Measurements from ENCODE around the gene SMIM14. TPM values are rescaled to one million over a fixed set of nuclear protein-coding genes. Genes with fewer than 3 reads are reported as not detected.

Gene SMIM14
- total and polyA plus RNA-seq, 2 of the 8 experiments (the other 6 are each of a cell fraction or from before 2014, with no cell fraction given), result 29.1 to 31.0 TPM

- DNase-seq (ENCODE audit: low read depth in 1 of 2, low spot score in 2 of 2) (no peak), FAIRE-seq (no peak)
- no peaks in the 10 kb centered on the region for H3K36me3 ChIP-seq (ENCODE audit: control insufficient read depth in 2 of 4, insufficient read depth in 4 of 4, low read length in 3 of 4)
- no peak overlapping the region for H3K9ac ChIP-seq (replicated peaks in 1 of 4; ENCODE audit: extremely low read depth in 1 of 4, low read depth in 3 of 4, low read length in 3 of 4)
- H3K23ac ChIP-seq (ENCODE audit: insufficient read length), result no peak overlapping the region
- H3K18ac ChIP-seq (ENCODE audit: extremely low read depth, low read length), result no peak overlapping the region
- H3K23me2 ChIP-seq (ENCODE audit: low read depth, low read length), result no peaks in the 10 kb centered on the region
- H3K4ac ChIP-seq (replicated peaks; ENCODE audit: insufficient read length, low read depth, low read length), result no peak overlapping the region
- H2AFZ ChIP-seq (ENCODE audit: low read length), result no peak overlapping the region
- peaks cover 0 to 1% of the 10 kb centered on the region in 2 experiments for H4K20me1 ChIP-seq (replicated peaks in 1 of 2; ENCODE audit: control insufficient read depth in 1 of 2, insufficient read depth in 2 of 2, low read length in 2 of 2)
- H3K79me2 ChIP-seq (ENCODE audit: control insufficient read depth in 1 of 2, insufficient read depth in 2 of 2, low read length in 2 of 2), result no peaks in the 10 kb centered on the region
- no peak overlapping the region for H2BK20ac ChIP-seq (ENCODE audit: low read length)
- no peak overlapping the region for H2BK120ac ChIP-seq (replicated peaks; ENCODE audit: low read depth, low read length)
- H4K5ac ChIP-seq (ENCODE audit: insufficient read length, low read depth, low read length), result no peak overlapping the region
- no peaks in the 10 kb centered on the region for H3K79me1 ChIP-seq (ENCODE audit: low read depth, low read length)
- no peak overlapping the region for H2AK5ac ChIP-seq (ENCODE audit: low read depth, low read length)
- no peak overlapping the region for H2BK12ac ChIP-seq (ENCODE audit: low read depth, low read length)
- H3K27me3 ChIP-seq (replicated peaks in 1 of 4; ENCODE audit: control insufficient read depth in 3 of 4, extremely low read depth in 1 of 4, insufficient read depth in 3 of 4, low read length in 3 of 4), result no peaks in the 10 kb centered on the region
- no peak overlapping the region for H3K56ac ChIP-seq (replicated peaks; ENCODE audit: insufficient read length, low read depth, low read length)
- H2BK15ac ChIP-seq (ENCODE audit: low read length), result no peak overlapping the region
- no peaks in the 10 kb centered on the region for H3K9me3 ChIP-seq (ENCODE audit: insufficient read depth in 2 of 2, low read depth in 1 of 2, low read length in 1 of 2)
- no peak overlapping the region for H4K91ac ChIP-seq (replicated peaks; ENCODE audit: insufficient read length, low read length)
- H3K4me1 ChIP-seq (replicated peaks in 1 of 4; ENCODE audit: control insufficient read depth in 3 of 4, insufficient read depth in 4 of 4, low read length in 3 of 4), result peaks cover 0 to 9% (median 5%) of the 10 kb centered on the region in 4 experiments; a peak in 4 of 7 replicates
- no peak overlapping the region for H3K14ac ChIP-seq (ENCODE audit: insufficient read length)
- TF ChIP-seq EZH2 (IDR thresholded peaks at IDR 0.05; ENCODE audit: low read depth, low read length, severe bottlenecking), result no peak
- TF ChIP-seq SIN3A (conservative IDR thresholded peaks at IDR 0.05 in 1 of 2, IDR thresholded peaks at IDR 0.05 in 1 of 2; ENCODE audit: low read depth in 1 of 2, low read length in 2 of 2), result no peak
- TF ChIP-seq SIRT6 (IDR thresholded peaks at IDR 0.05; ENCODE audit: low read length), result no peak
- no peak for TF ChIP-seq EP300 (IDR thresholded peaks at IDR 0.05; ENCODE audit: borderline replicate concordance in 1 of 2, low read depth in 2 of 2, low read length in 2 of 2)
- no peak for TF ChIP-seq EGR1 (IDR thresholded peaks at IDR 0.05; ENCODE audit: borderline replicate concordance, low read depth, low read length)
- ChIA-PET POLR2A (ENCODE audit: partially characterized antibody) (interaction anchor here (0.8 to 1.5 kb wide), 7 partner anchors 9 to 167 kb away, joined by 3 to 6 read pairs (median 3); partner anchors contain the start of gene UGDH), CTCF (ENCODE audit: partially characterized antibody) (interaction anchor here (1.0 to 1.1 kb wide), 2 partner anchors 23 to 73 kb away, joined by 4 read pairs; no protein-coding TSS in a partner anchor)
- H4K8ac ChIP-seq (ENCODE audit: extremely low read depth, insufficient read depth, low read length), result no peak overlapping the region
- WGBS, 2 experiments (ENCODE audit: extremely low coverage in 1 of 2, insufficient coverage in 1 of 2, insufficient read length in 1 of 2, insufficient replicate concordance in 2 of 2, low coverage in 1 of 2, low lambda C conversion rate in 2 of 2, missing lambda C conversion rate in 1 of 2), result 80% methylated on average over 4 of the region's 4 CpGs; no CpG with 5 or more reads in 1 of the 2 experiments
- H3K4me3 ChIP-seq (ENCODE audit: extremely low read depth in 1 of 4, insufficient read depth in 2 of 4, low read depth in 3 of 4, low read length in 4 of 4), result no peak overlapping the region
- H2BK5ac ChIP-seq (ENCODE audit: low read depth, low read length), result no peak overlapping the region
- peak overlapping the region in 1 of 2 experiments; percentile 22; a peak in 1 of 4 replicates for H3K4me2 ChIP-seq (ENCODE audit: insufficient read depth in 1 of 2, low read depth in 2 of 2, low read length in 2 of 2)
- H3K27ac ChIP-seq (ENCODE audit: low read depth, low read length), result no peak overlapping the region
Observed at GRCh38 chr4:39542611-39543012, 96.1 kb downstream of the SMIM14 start.
